ENCODE measurements around the gene RASSF5.

- TF ChIP-seq ATF6 (CRISPR knock-in tag; conservative IDR thresholded peaks at IDR 0.05) (no peak), GABPA (IDR thresholded peaks at IDR 0.05; ENCODE audit: low read depth, low read length) (no peak), GABPA (CRISPR knock-in tag; IDR thresholded peaks at IDR 0.05; ENCODE audit: low read depth) (no peak)
These were observed 3.0 kb downstream of the RASSF5 start for GRCh38 chr1:206510371-206510770.
